HL-60/S4 treated with retinoic acid at 250 ng/mL for 4 days and 3 days (cell line): ENCODE data around the gene TUT1.

Source experiments
- in situ Hi-C: fragments of 300-500 bp; cut with MboI; formaldehyde crosslinking; loops from 2 replicates; pipeline ENCODE4 v1.7.0; 2022; ENCODE audit warnings: low sequenced_read_pairs

Gene TUT1

GRCh38 chr11:62559626-62560025 is 31.7 kb downstream of the TUT1 start:
- in situ Hi-C loops: loop anchor here (25.0 kb wide), 1 partner anchor 147 kb away; the partner anchor contains the start of gene SCGB1A1

GRCh38 chr11:62559204-62559603 is 32.1 kb downstream of the TUT1 start:
- in situ Hi-C loops: loop anchor here (25.0 kb wide), 1 partner anchor 147 kb away; the partner anchor contains the start of gene SCGB1A1

- in situ Hi-C loops: loop anchor here (25.0 kb wide), 1 partner anchor 146 kb away; the partner anchor contains the start of gene SCGB1A1
Measured at GRCh38 chr11:62558669-62559068, 32.7 kb downstream of the TUT1 start.

- in situ Hi-C loops: loop anchor here (25.0 kb wide), 1 partner anchor 145 kb away; the partner anchor contains the start of gene SCGB1A1
Measured at GRCh38 chr11:62556875-62557631, 34.3 kb downstream of the TUT1 start.

- in situ Hi-C loops: loop anchor here (25.0 kb wide), 1 partner anchor 144 kb away; the partner anchor contains the start of gene SCGB1A1
Measured at GRCh38 chr11:62556108-62556874, 35.0 kb downstream of the TUT1 start.

- in situ Hi-C loops: loop anchor here (25.0 kb wide), 1 partner anchor 143 kb away; the partner anchor contains the start of gene SCGB1A1
Measured at GRCh38 chr11:62555464-62556107, 35.7 kb downstream of the TUT1 start.

- in situ Hi-C loops: loop anchor here (25.0 kb wide), 1 partner anchor 142 kb away; the partner anchor contains the start of gene SCGB1A1
Measured at GRCh38 chr11:62554387-62555167, 36.7 kb downstream of the TUT1 start.

- in situ Hi-C loops: loop anchor here (25.0 kb wide), 1 partner anchor 142 kb away; the partner anchor contains the start of gene SCGB1A1
Measured at GRCh38 chr11:62553839-62554361, 37.4 kb downstream of the TUT1 start.

GRCh38 chr11:62553080-62553838 is 38.1 kb downstream of the TUT1 start:
- in situ Hi-C loops: loop anchor here (25.0 kb wide), 1 partner anchor 141 kb away; the partner anchor contains the start of gene SCGB1A1

GRCh38 chr11:62552485-62553079 is 38.7 kb downstream of the TUT1 start:
- in situ Hi-C loops: loop anchor here (25.0 kb wide), 1 partner anchor 140 kb away; the partner anchor contains the start of gene SCGB1A1

- in situ Hi-C loops: loop anchor here (25.0 kb wide), 1 partner anchor 138 kb away; the partner anchor contains the start of gene SCGB1A1
Measured at GRCh38 chr11:62550478-62550877, 40.8 kb downstream of the TUT1 start.

- in situ Hi-C loops: no loop called here
Measured at GRCh38 chr11:62548545-62549335, 42.6 kb downstream of the TUT1 start.

GRCh38 chr11:62547691-62548281 is 43.5 kb downstream of the TUT1 start:
- in situ Hi-C loops: no loop called here

- in situ Hi-C loops: no loop called here
Measured at GRCh38 chr11:62546929-62547625, 44.2 kb downstream of the TUT1 start.

- in situ Hi-C loops: no loop called here
Measured at GRCh38 chr11:62546244-62546928, 44.9 kb downstream of the TUT1 start, which contains the start of gene AHNAK. Gene AHNAK (minus strand): TSS chr11:62546806. CDS start chr11:62536098, 10,708 bp downstream.
